Fibroblast of lung (primary cell): ENCODE measurements around the gene DUS2.

Source experiments
- CTCF ChIP-seq, 2 donors: IDR thresholded peaks in 1 of 2; conservative IDR thresholded peaks in 1 of 2; 1 replicate in 1 of 2; 2 replicates in 1 of 2; pipeline ENCODE4 v1.5.1; 2011 to 2012; ENCODE audit warnings: low read length in 2 of 2, control low read depth in 1 of 2, inconsistent platforms in 1 of 2, low read depth in 1 of 2, mild to moderate bottlenecking in 1 of 2
- EZH2 ChIP-seq: IDR thresholded peaks from 2 replicates; pipeline ENCODE4 v1.5.1; 2012; ENCODE audit warnings: low read length, control low read depth, mild to moderate bottlenecking; ENCODE audit errors: missing control alignments

- TF ChIP-seq CTCF (conservative IDR thresholded peaks at IDR 0.05 in 1 of 2, IDR thresholded peaks at IDR 0.05 in 1 of 2; ENCODE audit: low read depth in 1 of 2, low read length in 2 of 2) = no peak
- no peak for TF ChIP-seq EZH2
Observed at GRCh38 chr16:67986949-67987348, 36.1 kb upstream of the DUS2 start.
